ENCODE results near the gene TMEM239.
A peak's percentile ranks its signal among the peaks of the same experiment; 100 is the strongest.
"Not testable (repeated sequence)": the region's sequence is repeated elsewhere in the genome, so short reads cannot be mapped to it uniquely, and the experiment has no call there.

TMEM239 gene

DNA sequence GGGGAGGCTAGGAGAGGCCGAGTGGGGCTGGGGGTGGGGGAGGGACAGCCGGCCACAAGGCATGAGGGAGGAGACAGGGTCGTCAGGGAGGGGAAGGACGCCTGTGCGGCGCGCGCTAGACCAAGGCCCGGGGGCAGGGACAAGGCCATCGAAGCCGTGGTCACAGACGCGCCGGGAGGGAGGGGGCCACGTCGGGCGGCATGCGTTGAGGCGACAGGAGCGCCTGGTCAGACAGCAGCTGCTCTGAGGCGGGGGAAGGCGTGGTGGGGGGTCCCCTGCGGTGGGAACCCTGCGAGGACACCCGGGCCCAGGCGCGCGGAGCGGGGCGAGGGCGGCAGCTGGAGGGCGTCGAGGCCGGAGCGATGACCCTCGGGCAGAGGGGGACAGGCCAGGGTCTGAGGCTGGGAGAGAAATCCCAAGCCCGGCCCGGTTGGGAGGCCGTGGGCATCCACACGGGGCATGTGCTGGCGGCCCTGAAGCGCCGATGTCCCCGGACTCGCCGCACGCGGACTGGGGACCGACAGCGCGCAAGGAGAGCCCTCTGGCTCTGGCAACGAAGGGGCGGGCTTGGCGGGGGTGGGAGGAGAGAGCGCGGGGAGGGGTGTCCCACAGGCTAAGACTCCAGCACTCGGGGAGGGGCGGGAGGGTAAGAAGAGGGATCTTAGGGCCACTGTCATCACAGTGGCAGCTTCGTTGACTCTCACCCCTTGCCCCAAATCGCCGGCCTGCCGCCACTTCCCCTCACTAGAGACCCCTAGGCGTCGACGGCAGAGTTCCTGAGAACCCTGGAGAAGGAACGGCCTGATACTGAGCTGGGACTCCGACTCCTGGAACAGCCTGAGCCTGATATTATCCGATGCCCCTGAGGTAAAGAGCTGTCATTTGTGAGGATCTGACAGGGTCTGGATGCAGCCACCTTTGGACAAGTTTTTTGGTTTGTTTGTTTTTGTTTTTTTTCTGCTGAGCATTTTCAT is 5.0 kb downstream of the TMEM239 start:
- DNase-seq (ENCODE audit: low read depth, low spot score): no peak

DNA sequence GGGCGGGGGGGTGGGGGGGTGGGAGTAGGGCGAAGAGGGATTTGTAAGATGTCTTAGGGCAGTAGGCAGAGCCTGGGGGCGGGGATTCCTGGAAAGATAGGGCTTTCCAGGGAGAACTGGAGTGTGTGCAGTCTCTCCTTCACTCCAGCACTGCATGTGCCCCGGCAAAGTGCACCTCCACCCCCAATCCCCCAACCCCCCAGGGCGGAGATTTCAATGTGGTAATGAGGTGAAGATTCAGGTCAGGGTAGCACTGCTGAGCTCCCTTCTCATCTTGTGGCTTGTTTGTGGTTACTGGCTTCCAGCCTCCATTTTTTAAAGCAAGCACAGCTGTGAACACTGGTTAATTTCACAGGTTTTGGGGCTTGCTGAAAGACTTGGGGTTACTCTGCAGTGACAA is 5.9 kb downstream of the TMEM239 start:
- no peak for DNase-seq (ENCODE audit: low read depth, low spot score)

DNA sequence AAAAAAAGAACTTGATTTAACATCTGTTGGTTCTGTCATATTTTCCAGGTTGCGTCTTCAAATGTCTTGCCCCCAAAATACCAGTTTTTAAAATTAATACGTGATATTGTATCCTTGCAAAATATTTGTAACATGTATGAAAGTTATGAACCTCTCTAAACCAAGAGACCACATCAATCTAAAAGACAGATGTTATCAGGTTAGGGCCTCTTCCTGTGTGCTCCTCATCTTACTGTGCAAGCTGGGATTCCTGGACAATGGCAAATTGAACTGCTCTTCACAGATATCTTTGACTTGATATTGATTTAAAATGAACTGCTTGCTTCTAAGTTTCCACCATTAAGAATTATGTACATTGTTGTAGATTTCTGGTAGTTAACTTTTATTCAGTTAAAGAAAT is 9.6 kb downstream of the TMEM239 start:
- no peak for DNase-seq (ENCODE audit: low read depth, low spot score)

DNA sequence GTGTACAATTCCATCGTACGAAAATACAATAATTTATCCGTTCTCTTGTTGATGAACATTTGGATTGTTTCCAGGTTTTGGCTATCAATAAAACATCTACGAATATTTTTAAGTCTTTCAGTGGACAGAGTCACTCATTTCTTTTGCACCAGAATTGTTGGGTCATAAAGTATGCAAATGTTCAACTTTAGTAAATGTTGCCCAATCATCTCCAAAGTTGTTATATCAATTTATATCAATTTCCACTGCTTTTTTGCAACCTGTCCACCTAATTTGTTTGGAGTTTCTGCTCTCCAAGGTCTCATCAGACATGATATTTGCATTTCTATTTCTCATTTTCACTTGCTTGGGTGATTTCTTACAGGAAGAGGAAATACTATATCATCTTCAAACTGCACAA is 10.5 kb downstream of the TMEM239 start:
- DNase-seq (ENCODE audit: low read depth, low spot score): no peak

DNA sequence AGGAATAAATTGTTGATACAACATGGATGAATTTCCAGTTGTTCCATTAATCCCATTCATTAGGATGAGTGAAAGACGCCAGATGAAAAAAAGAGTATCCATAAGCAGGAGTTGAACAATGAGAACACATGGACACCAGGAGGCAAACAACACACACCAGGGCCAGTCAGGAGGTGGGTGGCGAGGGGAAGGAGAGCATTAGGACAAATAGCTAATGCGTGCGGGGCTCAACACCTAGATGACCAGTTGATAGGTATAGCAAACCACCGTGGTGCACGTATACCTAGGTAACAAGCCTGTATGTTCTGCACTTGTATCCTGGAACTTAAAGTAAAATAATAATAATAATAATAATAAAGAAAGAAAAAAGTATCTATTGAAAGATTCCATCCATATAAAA is 13.2 kb downstream of the TMEM239 start:
- DNase-seq (ENCODE audit: low read depth, low spot score): no peak

DNA sequence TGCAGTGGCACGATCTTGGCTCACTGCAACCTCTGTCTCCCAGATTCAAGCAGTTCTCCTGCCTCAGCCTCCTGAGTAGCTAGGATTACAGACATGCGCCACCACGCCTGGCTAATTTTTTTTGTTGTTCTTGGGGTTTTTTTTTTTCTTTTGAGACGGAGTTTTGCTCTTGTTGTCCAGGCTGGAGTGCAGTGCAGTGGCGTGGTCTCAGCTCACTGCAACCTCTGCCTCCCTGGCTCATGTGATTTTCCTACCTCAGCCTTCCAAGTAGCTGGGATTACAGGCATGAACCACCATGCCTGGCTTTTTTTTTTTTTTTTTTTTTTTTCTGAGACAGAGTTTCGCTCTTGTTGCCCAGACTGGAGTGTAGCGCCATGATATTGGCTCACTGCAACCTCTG is 15.0 kb downstream of the TMEM239 start:
- DNase-seq (ENCODE audit: low read depth, low spot score): not testable (repeated sequence)

DNA sequence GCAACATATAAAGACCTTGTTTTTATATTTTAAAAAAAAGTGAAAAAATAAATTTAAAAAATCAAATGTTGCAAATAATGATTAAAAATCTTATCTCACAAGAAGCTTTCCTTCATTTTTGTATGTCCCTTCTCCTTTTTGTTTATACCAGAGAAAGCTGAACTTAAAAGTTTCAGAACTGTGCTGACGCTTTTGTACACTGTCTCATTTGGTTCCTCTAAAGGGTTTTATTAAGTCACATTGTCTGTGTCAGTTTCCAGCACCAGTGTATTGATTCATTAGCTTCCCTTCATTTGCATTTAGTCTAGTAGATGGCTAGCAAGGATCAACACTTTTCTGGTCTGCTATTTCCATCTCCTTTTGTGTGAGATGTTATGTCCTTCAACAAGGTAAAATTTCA is 17.6 kb downstream of the TMEM239 start:
- no peak for DNase-seq (ENCODE audit: low read depth, low spot score)

DNA sequence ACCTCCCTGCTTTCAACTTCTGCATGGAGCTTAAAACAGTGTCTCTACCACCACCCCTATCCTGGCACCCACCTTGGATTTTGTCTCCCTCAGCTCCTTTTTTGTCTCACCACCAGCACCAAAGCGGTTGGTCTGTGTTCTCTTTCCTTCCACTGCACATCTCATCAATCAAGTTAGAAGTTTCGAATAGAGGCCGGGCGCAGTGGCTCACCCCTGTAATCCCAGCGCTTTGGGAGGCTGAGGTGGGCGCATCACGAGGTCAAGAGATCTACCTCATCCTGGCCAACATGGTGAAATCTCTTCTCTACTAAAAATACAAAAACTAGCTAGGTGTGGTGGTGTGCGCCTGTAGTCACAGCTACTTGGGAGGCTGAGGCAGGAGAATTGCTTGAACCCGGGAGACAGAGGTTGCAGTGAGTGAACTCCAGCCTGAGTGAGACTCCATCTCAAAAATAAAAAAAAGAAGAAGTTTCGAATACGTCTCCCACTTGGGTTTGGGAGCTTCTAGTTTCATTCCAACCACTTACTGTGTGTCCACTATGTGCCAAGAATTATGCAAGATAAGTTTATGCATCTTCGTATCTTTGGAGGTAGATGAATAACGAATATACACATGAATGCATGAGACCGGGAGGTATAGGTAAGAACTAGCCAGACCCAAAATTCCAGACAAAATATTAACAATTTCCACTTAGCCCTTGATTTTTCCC is 18.4 kb downstream of the TMEM239 start:
- DNase-seq (ENCODE audit: low read depth, low spot score): no peak

DNA sequence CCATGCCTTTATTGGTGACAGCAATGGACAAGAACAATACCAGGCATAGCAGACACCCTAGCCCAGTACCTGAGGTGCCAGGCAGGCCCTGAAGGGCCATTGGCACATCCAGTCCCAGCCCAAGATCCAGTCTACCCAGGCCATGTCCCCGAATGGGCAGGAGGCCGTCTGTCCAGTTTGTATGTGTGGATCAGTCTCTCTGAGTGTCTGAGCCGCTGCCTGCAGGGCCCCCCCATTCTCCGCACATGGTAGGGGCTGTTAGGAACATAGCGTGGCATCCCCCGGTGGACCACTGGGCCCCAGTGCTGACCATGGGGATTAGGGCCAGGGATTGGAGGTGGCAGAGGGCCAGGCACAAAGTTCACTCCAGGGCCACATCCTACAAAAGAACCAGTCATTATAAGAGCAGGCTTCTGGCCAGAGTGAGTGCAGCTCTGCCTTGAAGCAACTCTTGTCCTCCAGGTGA is 19.2 kb downstream of the TMEM239 start:
- DNase-seq (ENCODE audit: low read depth, low spot score): no peak

DNA sequence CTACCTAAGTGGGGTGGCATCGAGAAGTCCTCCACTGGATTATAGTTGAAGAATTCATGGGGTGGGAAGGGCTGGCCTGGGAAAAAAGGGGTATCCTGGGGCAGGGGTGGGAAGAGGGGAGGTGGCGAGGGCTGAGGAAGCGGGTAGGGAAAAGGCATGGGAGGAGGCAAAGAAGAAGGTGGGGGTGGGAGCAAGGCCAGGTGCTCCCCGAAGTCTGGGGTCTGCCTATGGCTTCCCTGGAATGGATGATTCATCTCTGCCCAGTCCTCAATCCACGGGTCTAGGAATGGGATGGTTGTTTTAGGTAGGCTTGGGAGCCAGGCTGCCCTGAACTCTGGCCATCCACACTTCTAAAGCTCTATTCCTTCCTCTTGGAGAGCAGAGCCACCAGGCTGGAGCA is 19.9 kb downstream of the TMEM239 start:
- DNase-seq (ENCODE audit: low read depth, low spot score): no peak

DNA sequence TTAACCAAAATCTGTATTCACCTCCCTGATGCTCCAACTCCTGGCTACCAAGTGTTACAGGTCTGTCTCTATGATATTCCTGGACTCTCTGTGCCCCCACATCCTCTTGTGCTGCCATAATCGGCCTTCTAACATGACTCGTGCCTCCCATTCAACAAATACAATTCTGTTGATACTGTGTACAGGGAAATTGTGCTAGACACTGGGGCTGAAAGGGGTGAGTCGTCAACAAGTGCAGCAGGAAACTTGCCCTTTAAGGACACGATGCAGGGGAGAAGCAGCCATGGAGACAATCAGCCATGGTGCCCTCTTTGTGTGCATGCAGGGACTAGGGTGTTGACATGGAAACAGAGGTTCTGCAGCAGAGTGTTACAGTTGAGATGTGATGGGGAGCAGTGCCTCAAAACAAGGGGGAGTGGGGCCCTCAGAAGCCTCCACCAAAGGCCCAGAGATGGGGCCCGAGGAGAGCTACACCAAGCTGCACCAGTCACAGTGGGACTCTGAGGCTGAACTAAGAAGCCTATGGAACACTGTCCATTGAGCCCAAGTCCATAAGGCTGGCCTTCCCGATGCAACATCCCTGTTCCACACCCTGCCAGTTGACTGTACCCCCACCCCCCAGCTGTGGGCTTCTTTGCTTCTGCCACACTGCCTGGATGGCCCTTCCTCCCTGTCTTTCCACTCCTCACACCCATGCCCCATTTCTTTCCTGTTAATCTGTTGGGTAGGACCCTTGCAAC is 21.2 kb downstream of the TMEM239 start:
- DNase-seq (ENCODE audit: low read depth, low spot score): no peak

DNA sequence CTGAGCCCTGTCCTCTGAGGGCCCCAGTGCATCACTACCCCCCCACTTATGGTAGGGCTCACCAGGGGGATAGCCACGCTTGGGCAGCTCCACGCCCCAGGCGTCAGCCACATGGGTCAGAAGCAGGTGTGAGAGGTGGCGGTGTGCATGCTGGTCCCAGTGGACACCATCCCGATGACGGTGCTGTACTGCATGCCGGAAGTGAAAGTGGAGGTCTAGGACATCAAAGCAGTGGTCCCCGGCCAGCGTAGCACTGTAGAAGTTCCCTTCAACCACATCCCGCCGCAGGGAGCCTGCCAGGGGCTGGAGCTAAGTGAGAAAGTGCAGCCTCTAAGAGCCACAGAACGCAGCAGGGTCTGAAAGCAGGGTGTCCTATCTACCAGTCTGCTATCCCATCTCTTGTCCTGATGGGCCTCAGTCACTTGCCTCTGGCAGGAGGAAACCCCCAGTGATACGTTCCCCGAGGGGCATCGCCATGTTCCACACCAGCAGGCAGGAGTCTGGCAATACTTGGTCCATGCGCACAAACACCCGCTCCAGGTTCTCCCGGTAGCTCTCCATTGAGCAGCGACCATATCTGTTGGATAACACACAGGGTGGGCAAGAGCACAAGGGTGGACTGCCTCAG is 22.1 kb downstream of the TMEM239 start:
- no peak for DNase-seq (ENCODE audit: low read depth, low spot score)

DNA sequence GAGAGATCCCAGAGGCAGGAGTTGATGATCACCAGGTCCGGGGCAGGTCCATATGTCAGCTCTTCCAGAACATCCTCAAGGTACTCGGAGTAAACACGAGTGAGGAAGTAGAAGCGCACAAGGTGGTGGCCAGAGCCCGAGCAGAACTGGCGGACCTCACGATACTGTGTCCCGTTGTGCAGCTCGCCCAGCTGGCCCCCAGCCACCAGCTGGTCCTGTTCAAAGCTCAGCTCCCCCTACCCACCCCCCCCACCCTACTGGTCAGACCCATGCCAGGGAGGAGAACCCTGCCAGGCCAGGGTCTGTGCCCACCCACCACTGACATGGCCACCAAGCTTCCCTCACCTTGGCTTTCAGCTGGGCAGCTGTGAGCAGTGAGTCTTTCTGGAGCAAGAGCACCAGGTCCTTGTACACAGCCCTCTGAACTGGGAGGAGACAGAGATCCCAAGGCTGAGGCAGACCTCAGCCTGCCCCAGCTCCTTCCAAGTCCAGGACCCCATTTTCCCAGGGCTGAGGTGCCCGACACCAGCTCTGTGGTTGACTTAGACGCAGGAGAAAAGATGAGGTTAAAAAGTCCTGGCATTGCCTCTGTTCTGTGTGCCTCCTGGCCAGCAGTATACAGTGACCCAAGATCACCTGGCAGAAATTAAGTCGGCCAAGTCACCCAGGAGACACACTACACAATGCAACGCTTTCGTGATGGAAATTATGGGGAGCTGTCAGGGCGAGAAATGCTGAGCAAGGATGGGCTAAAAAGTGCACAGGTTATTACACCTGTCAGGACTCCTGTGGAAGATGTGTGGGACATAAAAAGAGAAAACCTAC is 22.9 kb downstream of the TMEM239 start:
- no peak for DNase-seq (ENCODE audit: low read depth, low spot score)

DNA sequence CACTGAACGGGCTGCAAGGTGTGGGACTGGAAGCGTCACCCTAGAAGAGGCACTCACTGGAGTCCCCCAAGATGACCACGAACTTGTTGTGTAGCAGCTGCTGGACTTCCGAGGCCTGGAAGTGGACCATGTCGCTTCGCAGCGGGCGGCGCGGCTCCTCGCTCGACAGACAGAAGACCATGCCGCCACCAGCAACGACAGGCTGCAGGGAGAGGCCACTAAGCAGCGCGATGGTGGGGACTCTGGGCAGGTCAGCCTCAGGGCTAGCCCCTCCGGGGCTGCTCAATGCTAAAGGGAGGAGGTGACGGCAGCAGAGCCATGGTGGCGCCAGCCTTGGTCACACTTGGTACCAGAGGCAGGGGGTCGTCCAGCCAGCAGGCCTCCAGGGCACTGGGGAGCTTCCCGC is 23.6 kb downstream of the TMEM239 start:
- DNase-seq (ENCODE audit: low read depth, low spot score): no peak

DNA sequence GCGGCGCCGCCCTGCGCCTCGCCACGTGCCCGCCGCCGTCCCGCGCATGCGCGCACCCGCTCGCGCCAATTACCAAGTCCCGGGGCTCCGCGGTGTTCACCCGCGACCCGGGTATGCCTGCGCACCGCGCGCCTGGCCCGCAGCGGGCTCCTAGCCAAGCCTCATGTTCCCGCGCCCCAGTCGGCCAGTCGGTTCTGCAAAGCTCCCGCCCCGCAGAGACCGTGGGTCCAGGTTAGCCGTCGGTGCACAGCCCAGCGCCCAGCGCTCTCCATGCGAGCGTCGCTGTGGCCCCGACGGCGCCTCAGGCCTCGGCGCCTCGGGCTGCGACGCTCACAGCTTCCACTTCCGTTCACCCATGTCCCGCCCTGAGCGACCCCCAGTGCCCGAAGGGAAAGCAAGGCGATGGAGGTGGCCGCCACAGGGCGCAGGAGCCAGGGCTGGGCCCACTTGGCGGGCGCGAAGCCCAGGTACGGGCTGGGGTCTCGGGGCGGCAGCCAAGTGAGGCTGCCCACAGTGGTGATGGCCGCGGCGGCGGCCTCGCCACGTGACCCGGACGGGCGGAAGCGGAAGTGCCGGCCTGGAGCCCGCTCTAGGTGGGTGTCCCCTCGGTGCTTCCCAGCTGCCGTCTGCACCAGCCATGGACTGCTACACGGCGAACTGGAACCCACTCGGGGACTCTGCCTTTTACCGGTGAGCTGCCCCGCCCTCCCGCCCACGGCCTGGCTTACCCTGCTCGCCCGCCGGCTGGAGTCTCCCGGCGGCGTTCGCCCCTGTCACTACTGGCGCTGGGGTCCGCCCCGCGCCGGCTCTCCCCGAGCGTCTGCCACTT is 24.2 kb downstream of the TMEM239 start, which contains the start of the genes PCED1A and VPS16:
TSS of gene PCED1A (minus strand) at position 518 of the 829 bp plus-strand sequence. CDS start 743 bp downstream, outside the sequence.
TSS of gene VPS16 (plus strand) at position 608 of the 829 bp plus-strand sequence. CDS start at position 638, 30 bp downstream.
- peak; percentile 79 for DNase-seq (ENCODE audit: low read depth, low spot score)

DNA sequence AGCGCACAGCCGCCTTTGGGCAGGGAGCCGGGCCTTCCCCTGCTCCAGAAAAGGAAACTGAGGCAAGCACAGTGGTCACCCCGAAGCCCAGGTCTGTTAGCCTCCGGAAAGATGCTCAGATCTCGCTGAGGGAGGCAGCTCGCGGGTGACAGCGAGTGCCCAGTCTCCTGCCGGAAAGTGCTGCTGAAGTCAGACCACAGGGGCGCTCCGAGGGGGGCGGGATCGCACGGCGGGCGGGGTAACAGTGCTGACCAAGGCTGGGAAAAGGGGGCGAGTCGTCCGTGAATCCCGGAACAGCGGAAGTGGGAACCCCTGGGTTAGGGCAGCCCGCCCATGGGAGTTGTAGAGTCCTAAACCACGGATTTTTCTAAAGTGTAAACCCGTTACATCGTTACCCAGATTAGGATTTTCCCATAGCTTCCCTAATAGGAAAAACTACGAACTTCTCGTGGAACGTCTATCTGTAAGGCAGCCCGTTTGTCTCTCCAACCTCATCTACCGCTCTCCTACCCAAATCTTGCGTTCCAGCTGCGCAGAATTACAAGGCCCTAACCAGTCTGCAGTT is 24.9 kb downstream of the TMEM239 start:
- no peak for DNase-seq (ENCODE audit: low read depth, low spot score)

DNA sequence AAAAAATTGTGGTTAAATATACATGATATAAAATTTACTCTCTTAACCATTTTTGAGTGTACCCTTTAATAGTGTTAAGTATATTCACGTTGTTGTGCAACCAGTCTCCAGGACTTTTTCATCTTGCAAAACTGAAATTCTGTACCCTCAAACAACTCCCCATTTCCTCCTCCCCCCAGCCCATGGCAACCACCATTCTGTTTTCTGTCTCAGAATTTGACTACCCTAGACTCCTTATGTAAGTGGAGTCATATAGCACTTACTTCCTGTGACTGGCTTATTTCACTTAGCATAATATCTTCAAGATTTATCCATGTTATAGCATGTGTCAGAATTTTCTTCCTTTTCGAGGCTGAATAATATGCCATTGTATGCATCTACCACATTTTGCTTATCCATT is 29.4 kb downstream of the TMEM239 start:
- no peak for DNase-seq (ENCODE audit: low read depth, low spot score)

DNA sequence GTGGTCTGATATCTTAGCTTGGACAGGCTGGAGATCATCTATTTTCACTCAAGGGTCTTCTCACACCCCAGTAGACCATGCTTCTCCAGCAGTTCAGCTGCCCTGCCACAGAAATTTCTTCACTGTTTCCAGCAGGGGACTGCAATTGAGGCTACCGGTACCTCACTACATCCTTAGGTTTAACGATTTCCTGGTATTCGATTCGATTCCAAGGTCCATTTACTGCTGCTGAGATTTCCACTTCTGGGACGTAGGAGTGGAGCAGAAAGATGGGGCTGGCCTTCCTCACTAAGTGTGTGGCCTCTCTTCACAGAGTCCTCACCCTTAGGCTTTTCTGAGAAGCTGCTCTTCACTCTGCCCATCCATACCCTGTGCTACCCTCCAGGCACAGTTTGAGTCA is 30.5 kb downstream of the TMEM239 start:
- no peak for DNase-seq (ENCODE audit: low read depth, low spot score)

DNA sequence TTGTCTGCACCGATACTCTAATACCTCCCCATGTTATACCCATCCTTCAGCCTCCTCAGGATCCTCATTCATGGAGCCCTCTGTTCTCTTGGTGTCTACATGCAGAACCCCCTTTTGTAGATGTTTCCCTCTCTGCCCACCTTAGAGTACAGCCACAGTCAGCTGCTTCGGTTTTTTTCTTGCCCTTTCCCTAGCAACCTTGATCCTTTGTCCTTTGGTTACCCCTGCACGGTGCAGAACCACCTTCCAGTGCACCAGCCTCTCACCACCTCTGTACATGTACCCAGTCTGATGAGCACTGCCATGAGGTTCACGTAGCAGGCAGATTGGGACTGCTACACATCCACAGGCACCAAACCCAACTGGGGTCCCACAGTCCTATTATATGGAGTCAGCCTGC is 31.6 kb downstream of the TMEM239 start:
- DNase-seq (ENCODE audit: low read depth, low spot score): no peak
